CD4-positive, alpha-beta T cell treated with Interleukin-17A for 4 hours (primary cell): ENCODE results near the gene SEM1.
"Not testable (repeated sequence)": the region's sequence is repeated elsewhere in the genome, so short reads cannot be mapped to it uniquely, and the experiment has no call there.

ENCODE experiments used
- DNase-seq: peaks from one replicate; pipeline ENCODE4 v3.0.0-alpha.2; 2020; ENCODE audit warnings: mixed read lengths

The SEM1 gene

DNA sequence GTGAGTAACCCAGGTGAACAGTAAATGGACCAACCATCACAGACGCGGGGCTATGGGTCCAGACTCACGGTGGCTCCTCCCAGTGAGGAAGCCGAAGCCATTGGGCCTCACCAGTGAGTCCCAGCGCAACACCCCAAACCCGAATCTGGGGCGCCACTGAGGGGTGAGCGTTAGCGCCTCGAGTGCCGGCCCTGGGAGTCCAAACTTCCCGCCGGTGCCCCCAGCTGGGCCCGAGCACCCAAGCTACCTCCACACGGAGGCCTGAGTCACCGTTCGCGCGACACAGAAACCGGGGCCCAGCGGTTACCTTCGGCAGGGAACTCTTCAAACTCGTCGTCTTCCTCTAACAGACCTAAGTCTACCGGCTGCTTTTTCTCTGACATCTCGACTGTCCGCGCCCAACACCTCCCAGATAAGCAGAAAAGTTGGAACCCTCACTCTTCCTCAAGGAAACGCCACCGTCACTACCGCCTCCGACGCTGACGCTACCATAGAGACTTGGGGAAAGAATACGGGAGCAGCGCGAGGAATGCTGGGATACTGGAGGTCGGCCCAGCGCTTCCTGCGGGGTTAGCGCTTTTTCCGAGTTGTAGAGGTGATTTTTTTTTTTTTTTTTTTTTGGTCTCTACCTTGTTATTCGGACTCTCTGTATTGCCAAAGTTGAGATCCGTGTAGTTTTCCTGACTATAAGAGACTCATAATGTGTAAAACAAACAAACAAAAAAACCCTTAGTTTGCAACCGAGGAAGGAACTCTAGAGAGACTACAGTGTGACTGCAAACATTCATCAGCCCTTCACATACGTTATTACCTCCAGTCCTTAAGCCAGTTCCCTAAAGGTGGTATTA lies at the start of gene SEM1:
SEM1 (minus strand) TSS at position 466 of the 848 bp plus-strand sequence; CDS start at position 383, 83 bp downstream.
- DNase-seq, result peak; percentile 77

DNA sequence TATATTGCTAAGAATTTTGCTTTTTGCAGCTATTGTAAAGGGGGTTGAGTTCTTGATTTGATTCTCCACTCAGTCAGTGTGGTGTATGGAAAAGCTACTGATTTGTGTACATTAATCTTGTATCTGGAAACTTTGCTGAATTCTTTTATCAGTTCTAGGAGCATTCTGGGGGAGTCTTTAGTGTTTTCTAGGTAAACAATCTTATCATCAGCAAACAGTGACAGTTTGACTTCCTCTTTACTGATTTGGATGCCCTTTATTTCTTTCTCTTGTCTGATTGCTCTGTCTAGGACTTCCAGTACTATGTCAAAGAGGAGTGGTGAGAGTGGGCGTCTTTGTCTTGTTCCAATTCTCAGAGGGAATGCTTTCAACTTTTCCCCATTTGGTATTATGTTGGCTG lies 48.2 kb upstream of the SEM1 start:
- DNase-seq, result not testable (repeated sequence)

DNA sequence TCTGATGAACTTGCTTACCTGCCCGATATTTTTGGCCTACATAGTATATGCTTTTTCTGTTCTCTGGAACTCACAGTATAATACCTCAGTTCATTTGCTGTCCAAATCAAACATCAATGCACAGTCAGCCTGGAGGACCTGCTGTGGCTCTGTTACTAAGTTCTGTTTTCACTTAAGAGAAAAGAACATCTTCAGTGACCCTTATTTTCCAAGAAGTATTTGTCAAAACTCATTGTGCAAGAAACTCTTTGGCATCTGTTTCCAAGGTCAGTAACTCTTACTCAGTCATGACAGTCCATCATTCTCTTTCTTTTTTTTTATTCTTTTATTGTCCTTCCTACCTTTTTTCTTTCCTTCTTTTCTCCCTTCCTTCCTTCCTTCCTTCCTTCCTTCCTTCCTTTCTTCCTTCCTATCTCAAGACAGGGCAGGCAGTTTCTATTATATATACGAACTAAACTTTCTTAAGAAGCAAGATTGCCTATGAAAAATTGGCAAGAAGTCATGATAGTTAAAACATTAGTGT lies 37.8 kb upstream of the SEM1 start:
- no peak for DNase-seq

DNA sequence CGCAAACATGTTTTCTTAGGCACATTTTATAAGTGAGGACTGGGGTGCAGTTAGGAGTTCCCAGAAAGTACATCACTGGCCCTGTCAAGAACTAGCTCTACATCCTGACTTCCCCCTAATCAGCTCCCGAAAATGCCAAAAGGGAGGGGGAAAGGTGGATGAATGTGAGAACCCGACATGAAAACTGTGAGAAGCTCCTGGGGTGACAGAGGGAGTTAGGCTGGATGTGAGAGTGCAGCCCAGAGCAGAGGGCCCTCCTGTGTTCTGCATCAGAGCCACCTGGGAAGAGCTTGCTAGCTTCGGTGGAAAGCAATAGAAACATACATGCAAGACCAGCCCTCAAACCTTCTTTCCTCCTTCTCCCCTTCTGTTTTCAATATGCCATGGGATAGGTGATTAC lies 30.5 kb upstream of the SEM1 start:
- no peak for DNase-seq

DNA sequence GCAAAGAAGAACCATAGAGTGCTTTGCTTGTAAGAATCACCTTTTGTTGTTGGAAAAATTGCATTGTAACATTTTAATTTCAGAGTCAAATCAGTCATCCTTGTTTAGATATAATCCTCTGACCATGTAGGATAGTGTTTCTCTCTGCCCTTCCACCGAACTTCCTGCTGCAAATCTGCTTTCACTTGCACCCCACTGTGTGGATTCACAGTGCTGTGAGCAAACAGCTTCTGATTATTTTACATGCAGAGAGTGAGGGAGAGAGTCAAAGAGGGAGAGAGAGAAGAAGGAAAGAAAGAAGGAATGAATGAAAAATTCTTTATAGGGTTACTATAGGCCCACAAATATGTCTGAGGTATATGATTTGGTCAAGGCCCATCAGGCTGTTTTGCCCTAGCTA lies 30.0 kb upstream of the SEM1 start:
- DNase-seq, result no peak

DNA sequence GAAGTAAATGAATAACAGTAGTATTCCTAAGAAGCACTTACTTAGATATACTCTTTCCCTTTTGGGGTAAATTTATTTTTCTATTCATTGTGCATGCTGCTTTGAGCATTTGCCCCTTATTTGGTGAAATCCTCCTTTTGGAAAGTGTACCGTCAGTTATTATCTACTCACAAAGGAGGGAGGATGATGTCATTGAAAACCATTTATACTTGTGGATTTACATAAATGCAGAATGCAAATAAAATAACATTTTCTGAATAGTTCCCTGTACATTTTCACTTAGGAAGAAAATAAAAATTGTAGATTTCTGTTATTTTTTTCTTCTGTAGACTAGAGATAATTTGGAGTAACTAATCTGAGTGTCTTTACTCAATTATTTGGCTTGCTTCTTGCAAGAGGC lies 29.5 kb upstream of the SEM1 start:
- no peak for DNase-seq

DNA sequence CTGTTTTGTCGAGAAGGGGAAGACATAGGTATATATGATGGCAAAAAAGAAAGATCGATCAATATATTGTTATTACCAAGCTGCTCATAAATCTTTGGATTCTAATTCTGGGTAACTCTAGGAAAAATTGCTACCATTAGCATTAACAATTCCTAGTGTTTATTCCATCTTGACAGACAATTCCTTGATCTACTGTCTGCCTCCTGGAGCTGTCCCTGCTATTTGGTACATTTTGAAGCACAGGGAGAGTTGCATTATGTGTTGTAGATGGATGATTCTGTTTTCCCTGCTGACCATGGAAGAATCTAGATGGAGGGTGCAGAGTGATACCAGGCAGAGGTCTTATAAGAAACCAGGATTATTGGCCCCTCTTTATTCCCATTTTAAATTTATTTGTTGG lies 29.1 kb upstream of the SEM1 start:
- DNase-seq, result no peak

DNA sequence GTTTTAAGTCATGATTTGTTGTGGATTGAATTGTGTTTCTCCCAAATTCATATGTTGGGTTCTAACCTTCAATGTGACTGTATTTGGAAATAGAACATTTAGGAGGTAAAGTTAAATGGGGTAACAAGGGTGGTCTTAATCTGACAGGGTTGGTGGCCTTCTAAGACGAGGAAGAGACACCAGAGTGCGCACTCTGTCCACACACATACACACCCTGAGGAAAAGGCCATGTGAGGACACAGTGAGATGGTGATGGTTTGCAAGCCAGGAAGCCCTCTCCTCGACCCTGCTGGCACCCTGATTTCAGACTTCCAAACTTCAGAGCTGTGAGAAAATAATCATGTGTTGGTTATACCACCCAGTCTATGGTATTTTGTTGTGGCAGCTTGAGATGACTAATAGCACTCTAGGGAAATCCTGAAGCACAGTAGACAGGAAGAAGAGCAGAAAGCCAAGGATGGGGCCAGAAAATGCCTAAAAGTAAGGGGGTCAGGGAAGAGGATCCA lies 28.0 kb upstream of the SEM1 start:
- no peak for DNase-seq

DNA sequence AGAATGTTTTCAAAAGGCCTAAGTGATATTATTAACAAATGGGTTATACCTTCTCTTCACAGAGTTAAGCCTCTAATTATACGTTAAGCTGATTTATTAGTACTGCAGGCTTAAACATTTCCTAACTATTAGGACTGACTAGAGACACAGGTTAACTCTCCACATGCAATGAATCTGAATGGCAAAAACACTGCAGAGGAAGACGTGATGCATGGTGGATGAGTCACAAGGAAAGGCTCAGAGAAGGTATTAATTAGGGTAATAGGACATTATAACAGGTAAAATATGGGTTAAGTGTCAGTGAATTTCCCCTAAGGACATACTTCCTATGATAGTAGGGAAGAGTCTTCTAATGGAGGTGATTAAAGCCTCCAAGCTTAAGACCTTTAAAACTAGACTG lies 24.7 kb upstream of the SEM1 start:
- DNase-seq, result no peak

DNA sequence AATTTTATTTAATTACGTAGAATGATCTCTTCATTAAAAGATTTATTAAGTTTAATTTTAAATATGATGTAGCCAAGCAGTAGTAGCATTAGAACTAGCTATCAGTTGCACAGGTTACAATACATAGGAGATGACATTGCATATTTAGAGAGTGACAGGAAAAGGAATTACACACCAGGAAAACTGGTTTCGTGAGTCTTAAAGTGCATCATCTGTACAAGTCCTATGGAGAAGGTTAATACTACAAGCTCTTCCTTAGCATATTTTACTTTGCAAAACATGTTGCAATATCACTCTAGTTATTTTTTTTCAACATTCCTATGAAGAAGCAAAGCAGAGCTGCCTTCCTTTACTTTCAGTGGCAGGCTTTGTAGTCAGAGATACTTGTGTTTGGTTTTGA lies 20.2 kb upstream of the SEM1 start:
- DNase-seq, result no peak

DNA sequence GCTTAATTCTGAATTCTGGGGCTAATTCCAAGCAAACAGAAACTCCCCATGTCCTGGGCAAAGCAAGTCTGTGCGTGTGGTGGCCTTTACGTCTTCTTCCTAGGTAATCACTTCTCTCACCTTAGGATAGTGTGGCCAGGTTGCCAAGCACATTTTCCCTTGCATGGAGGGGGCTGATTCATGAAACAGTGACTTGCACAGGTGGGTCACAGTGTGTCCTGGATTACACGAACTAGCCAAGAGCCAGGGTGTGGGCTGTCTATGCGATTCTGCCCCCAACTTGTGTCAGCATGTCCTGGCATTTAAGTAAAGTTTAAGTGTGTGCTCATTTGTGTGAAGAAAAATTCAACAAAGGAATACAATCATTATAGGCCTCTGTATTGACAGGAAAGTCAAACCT lies 18.5 kb upstream of the SEM1 start:
- no peak for DNase-seq

DNA sequence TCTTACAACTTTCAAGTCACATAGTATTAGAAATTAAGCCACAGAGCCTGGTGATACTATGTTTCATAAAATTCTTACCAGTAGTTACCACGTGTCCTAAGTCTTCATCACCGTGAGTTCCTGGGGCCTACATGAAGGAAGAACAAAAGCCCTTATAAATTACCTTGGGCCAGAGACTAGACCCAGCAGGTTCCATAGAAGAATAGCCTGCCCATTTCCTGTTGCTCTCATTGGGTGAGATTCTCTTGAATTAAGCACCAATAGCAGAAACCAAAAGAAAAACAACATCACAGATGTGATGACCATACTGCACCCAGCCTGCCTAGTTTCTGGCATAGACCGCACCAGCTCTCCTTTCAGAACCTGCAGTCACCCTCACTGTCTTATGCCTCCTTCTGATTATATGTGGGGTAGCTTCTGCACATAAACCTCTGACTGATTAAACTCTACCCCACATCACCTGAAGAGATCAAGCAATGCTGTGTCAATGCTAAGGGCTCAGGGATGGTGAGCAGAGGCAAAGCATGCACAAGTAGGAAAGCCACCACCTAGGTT lies 18.0 kb upstream of the SEM1 start:
- no peak for DNase-seq

DNA sequence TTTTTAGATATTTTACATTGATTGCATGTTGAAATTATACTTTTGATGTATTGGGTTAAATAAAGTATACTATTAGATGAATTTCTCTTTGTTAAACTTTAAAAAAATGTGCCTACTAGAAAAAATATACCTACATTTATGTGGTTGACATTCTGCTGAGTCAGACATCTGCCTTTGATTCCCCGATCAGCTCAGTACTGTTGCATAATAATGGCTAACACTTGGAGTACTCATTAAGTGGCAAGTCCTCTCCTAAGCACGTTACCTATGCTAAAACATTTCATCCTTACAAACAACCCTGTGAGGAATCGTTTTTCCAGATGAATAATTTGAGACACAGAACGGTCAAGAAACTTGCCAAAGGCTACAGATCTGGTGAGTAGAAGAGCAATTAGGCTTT lies 14.0 kb upstream of the SEM1 start:
- DNase-seq, result no peak

DNA sequence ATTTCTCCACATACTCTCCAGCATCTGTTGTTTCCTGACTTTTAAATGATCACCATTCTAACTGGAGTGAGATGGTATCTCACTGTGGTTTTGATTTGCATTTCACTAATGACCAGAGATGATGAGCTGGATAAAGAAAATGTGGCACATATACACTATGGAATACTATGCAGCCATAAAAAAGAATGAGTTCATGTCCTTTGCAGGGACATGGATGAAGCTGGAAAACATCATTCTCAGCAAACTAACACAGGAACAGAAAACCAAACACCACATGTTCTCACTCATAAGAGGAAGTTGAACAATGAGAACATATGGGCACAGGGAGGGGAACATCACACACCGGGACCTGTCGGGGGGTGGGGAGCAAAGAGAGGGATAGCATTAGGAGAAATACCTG lies 13.3 kb upstream of the SEM1 start:
- DNase-seq, result not testable (repeated sequence)

DNA sequence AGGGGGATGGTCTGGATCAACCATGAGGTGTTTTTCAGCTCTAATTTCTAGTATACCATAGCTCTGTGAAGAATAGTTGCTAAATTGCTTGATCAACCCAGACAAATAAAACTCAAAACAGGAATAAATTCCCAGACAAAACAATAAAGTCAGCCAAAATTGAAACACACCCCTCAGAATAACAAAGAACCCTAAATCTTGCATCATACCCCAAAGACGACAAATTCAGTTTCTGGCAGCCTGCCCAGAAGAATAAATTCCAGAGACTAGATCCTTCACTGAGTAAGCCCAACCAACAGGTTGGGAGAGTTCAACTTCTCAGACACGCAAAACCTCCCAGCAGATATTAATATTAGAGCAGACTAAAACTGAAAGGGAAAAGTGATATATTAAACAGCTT lies 11.2 kb upstream of the SEM1 start:
- DNase-seq, result no peak

DNA sequence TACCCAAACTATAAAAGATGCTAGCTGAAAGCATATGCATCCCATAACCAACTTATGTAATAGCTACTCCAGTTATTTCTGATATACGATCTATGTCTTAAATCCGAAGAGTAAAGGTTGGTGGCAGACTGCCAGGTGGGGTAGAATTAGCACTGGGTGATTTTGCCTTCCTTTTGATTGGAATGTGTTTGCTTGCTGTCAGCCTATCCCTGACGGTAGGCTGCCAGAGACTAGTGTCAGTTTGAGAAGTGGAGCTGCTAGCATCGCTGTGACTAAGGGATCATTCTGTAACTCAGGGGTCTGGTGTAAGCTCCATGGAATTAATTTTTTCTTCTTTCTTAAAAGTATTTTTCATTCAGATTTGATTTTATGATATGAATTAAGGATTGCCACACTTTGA lies 9.5 kb upstream of the SEM1 start:
- no peak for DNase-seq

DNA sequence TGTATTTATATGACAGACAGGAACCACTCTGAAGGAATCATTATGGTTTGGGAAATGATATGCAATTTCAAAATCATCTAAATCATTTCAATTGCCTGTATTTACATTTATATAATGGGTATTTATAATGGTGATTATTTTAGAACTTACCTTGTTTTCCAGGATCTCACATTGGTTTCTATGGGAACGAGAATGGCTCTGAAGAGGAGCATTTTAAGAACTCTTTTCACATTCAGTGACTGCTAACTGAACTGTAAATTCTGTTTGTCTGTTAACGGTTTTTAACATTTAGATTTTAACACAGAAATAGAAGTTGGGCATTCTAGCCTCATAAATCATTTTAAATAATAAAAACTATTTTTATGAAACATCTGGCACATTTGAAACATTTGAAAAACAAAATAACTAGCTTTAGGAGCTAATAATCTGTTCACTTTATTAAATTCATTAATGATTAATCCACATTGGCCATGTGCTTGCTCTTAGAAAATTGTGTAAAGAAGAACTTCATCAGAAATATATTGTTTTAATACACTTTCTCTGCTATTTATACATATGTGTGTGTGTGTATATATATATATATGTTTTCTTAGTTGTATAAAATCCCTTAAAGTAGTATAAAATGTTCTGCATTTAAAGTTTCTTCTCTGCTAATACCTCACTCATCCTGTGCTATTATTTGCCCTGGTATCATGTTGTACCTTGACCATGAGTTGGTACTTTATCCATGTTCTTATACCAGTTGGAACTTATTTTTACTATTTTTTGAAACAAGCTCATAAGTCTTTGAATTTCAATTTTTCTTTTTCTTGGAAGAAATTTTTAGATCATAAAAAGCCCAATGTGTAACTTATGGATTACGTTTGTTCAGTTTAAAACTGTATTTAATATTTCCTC lies 8.7 kb upstream of the SEM1 start:
- no peak for DNase-seq

DNA sequence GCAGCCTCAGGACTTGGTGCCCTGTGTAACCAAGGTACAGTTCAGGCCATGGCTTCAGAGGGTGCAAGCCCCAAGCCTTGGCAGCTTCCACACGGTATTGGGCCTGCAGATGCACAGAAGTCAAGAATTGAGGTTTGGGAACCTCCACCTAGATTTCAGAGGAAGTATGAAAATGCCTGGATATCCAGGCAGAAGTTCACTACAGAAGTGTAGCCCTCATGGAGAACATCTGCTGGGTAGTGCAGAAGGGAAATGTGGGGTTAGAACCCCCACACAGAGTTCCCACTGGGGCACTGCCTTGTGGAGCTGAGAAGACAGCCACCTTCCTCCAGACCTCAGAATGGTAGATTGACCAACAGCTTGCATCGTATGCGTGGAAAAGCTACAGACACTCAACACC lies 3.4 kb upstream of the SEM1 start:
- DNase-seq, result no peak

DNA sequence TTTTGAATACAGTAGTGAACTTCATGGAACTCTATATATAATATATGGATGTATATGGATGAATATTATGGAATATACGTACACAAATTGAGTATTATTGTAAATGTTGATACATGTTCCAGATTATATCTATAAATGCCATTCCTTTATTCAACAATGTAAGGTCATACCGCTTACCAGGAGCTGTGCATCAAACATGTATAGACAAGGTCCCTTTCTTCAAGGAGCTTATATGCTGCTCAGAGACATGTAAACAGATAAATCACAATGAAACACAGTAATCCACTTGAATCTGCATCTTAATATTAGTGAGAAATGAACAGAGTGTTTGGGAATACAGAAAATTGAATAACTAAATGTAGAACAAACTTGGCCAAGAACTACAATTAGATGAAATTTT lies 898 bp upstream of the SEM1 start:
- DNase-seq, result no peak

DNA sequence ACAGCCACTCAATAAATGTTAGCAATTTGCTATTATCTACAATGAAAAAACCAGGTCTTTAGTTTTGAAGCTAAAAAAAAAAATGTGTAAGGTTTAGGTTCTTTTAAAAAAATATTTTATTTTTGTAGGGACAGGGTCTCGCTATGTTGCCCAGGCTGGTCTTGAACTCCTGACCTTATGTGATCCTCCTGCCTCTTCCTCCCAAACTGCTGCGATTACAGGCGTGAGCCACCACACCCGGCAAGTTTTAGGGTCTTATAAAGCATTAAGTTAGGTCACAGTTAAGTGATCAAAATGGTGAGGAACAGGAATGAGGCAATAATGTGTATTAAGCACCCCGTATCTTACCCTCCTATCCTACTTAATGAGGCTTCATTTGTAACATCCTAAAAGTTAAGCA lies 774 bp downstream of the SEM1 start:
- no peak for DNase-seq

DNA sequence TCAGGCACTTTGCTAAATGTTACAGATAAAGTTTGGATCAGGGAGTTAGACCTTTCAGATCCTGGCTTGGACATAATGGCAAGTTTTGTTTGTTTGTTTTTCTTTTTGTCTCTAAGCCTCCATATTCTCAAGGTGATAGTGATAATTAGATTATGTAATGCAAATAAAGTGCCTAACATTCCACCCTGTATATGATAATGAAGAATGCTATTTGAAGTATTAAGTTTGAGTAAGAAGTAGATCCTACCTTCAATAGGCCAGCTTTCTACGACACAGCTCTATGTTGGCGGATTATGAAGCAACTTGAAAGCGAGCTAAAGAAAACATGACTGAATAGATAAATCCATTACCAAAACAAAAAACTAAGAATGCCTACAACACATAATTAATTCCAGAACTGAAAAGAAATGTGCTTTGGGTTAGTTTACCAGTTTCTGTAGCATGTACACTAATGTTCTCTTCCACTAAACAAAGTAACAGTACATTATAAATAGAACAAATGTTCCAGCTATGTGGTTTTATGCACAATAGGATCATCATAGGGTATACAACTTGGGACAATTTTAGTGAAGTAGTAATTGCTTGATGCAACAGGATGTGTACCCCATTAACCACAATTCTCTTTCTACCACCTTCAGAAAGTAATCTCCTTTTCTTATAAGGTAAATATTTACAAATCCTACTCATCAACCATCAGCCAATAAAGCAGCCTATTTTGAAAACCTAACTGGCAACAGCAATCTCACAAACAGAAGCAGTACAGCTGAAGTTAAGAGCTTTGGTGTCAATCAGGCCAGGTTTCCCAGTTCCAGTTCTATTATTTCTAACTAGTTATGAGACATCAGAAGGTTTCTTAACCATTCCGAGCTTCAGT lies 1.5 kb downstream of the SEM1 start:
- no peak for DNase-seq

DNA sequence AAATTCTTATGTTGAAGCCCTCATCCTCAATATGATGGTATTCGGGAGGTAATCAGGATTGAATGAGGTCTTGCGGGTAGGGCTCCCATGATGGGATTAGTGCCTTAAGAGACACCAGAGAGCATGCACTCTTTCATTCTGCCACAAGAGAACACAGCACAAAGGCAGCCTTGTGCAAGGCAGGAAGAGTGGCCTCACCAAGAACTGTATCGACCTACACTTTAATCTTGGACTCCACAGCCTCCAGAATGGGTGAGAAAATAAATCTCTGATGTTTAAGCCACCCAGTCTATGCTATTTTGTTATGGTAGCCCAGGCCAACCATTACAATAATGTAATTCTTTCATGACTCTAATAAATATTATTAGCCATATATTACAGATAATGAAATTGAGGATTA lies 8.4 kb downstream of the SEM1 start:
- no peak for DNase-seq
